Measurements from ENCODE around the gene SPOCK1. TPM values are rescaled to one million over a fixed set of nuclear protein-coding genes. Genes with fewer than 3 reads are reported as not detected.

The SPOCK1 gene
- total and polyA plus RNA-seq, 2 experiments from 2014 or later: 8.2 to 10.5 TPM

- Histone ChIP-seq H3K79me2 (replicated peaks; ENCODE audit: insufficient read depth) (no peaks in the 10 kb centered on the region), H3K27ac (ENCODE audit: low read depth) (no peak overlapping the region)
- no peaks in the 10 kb centered on the region for H3K9me3 Mint-ChIP-seq
Observed at GRCh38 chr5:137092831-137093230, 406.3 kb downstream of the SPOCK1 start.

More at GRCh38 chr5:137092831-137093230, 406.3 kb downstream of the SPOCK1 start:
- Mint-ChIP-seq H3K27ac (no peak overlapping the region), H3K27me3 (ENCODE audit: insufficient read depth, low read depth, poor library complexity) (peaks cover 5% of the 10 kb centered on the region), H3K4me3 (no peak overlapping the region), H3K4me1 (peaks cover 36% of the 10 kb centered on the region), H3K36me3 (ENCODE audit: low read depth) (no peaks in the 10 kb centered on the region)
- Histone ChIP-seq H3K4me3 (no peak overlapping the region), H3K36me3 (ENCODE audit: insufficient read depth) (no peaks in the 10 kb centered on the region), H3K9me2 (ENCODE audit: insufficient read depth) (peaks cover 12% of the 10 kb centered on the region), H3K27me3 (ENCODE audit: insufficient read depth) (no peaks in the 10 kb centered on the region), H3F3A (replicated peaks; ENCODE audit: low read depth) (no peaks in the 10 kb centered on the region), H3K4me2 (no peak overlapping the region), H3K4me1 (ENCODE audit: insufficient read depth) (peaks cover 20% of the 10 kb centered on the region), H4K20me1 (replicated peaks; ENCODE audit: insufficient read depth) (no peaks in the 10 kb centered on the region), H2AFZ (no peak overlapping the region)
- ATAC-seq: no peak
- TF ChIP-seq POLR2AphosphoS5 (IDR thresholded peaks at IDR 0.05; ENCODE audit: low read depth): no peak
- no peak for TF ChIP-seq CTCF (conservative IDR thresholded peaks at IDR 0.05; ENCODE audit: low read depth in 2 of 2)
- TF ChIP-seq EZH2 (IDR thresholded peaks at IDR 0.05; ENCODE audit: low read depth, unreplicated experiment): no peak
- TF ChIP-seq ZNF462 (CRISPR knock-in tag; IDR thresholded peaks at IDR 0.05): no peak
- TF ChIP-seq ETS1 (IDR thresholded peaks at IDR 0.05): no peak
- TF ChIP-seq REST (IDR thresholded peaks at IDR 0.05; ENCODE audit: unreplicated experiment): no peak
- TF ChIP-seq ZNF331 (CRISPR knock-in tag; IDR thresholded peaks at IDR 0.05; ENCODE audit: low read depth): no peak
- DNase-seq (ENCODE audit: low spot score): no peak

Data from GM23338 (cell line).